ENCODE data around the gene DLGAP5.

- TF ChIP-seq CTCF (IDR thresholded peaks at IDR 0.05) (no peak), EP300 (IDR thresholded peaks at IDR 0.05; ENCODE audit: low read depth) (no peak), POLR2A (IDR thresholded peaks at IDR 0.05) (no peak)
Measured at GRCh38 chr14:55157080-55157479, 34.3 kb downstream of the DLGAP5 start.
